GM10248 (cell line): ENCODE data around the gene VASN.
A peak's percentile ranks its signal among the peaks of the same experiment; 100 is the strongest.

ENCODE experiments used
- CTCF ChIA-PET: fragments of 300-600 bp; sonication (Branson Sonifier 250); formaldehyde crosslinking; extraction: SDS; loops from one replicate; lab custom pipeline; 2021; ENCODE audit warnings: antibody characterized with exemption; lab: Yijun Ruan, JAX
- POLR2A ChIA-PET: fragments of 350-650 bp; sonication (Branson Sonifier 250); formaldehyde crosslinking; extraction: SDS; loops from one replicate; lab custom pipeline; 2020; ENCODE audit warnings: antibody characterized with exemption; lab: Yijun Ruan, JAX
- DNase-seq: peaks from one replicate; pipeline ENCODE4 v3.0.0; 2012; ENCODE audit errors: extremely low spot score
- TF ChIP-seq, protein P1 (sequence below): IDR thresholded peaks from 2 replicates; pipeline ENCODE4 v1.5.1; 2012; ENCODE audit warnings: mild to moderate bottlenecking, low read depth; ENCODE audit errors: extremely low read depth, missing control alignments, control extremely low read depth

Gene VASN

DNA sequence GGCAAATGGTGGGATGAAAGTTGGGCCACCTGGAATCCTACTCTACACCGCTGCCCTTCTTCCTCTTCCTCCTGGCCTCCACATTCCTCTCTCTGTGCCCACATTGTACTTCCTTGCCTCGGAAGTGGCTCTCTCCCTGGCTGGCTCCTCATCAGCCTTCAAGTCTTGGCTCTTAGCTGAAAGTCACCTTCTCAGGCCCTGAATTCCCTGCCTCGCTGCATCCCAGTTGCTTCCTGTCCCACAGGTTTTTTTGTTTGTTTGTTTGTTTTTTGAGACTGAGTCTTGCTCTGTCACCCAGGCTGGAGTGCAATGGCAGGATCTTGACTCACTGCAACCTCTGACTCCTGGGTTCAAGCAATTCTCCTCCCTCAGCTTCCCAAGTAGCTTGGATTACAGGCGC, 18.0 kb upstream of the VASN start:
- TF ChIP-seq, protein P1, sequence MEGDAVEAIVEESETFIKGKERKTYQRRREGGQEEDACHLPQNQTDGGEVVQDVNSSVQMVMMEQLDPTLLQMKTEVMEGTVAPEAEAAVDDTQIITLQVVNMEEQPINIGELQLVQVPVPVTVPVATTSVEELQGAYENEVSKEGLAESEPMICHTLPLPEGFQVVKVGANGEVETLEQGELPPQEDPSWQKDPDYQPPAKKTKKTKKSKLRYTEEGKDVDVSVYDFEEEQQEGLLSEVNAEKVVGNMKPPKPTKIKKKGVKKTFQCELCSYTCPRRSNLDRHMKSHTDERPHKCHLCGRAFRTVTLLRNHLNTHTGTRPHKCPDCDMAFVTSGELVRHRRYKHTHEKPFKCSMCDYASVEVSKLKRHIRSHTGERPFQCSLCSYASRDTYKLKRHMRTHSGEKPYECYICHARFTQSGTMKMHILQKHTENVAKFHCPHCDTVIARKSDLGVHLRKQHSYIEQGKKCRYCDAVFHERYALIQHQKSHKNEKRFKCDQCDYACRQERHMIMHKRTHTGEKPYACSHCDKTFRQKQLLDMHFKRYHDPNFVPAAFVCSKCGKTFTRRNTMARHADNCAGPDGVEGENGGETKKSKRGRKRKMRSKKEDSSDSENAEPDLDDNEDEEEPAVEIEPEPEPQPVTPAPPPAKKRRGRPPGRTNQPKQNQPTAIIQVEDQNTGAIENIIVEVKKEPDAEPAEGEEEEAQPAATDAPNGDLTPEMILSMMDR: no peak
- no peak for DNase-seq
- CTCF ChIA-PET: interaction anchor here (1.3 to 1.4 kb wide), 2 partner anchors 10 to 50 kb away, joined by 3 read pairs; no protein-coding TSS in a partner anchor

DNA sequence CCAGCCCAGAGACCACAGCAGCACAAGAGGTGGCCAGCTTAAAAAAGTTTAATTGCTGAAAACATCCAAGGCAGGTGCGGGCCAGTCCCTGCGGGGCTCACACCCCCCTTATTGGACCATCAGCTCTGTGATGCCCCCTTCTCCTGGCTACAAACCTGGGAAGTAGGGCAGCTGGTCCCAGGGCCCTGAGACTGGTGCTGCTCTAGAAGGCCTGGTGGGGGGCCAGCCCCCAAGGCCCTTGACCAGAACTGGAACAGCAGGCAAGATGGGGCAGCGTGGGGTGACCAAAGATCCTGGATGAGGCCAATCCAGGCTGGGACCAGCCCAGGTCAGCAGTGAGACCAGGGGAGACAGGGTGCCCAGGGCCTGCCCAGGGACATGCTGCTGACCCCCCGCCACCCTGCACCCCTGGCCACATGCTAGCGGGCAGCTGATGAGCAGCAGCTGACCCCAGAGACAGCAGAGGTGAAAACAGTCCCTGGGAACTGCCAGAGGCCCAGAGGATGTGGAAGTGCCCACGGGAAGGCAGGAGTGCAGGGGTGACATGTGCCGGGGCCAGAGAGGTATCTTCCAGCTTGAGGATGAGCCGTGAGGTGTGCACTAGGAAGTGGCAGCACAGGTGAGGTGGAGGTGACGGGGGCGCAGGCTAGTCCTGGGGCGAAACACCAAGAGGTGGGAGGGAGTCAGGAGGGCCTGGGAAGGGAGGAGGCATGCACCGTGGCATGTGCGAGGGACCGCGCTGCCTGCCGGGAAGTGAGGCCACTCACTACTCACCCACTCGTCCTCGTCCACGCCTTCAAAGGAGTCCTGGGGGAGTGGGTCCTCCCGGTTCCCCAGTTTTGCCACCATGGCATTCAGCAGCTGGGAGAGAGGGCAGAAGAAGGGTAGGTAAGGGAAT, 16.9 kb upstream of the VASN start:
- CTCF ChIA-PET: interaction anchor here (0.6 to 1.4 kb wide), 3 partner anchors 25 to 49 kb away, joined by 3 read pairs; no protein-coding TSS in a partner anchor
- TF ChIP-seq, protein P1: no peak
- no peak for DNase-seq
- POLR2A ChIA-PET: no interaction called here

More for the DNA sequence above, 18.0 kb upstream of the VASN start:
- POLR2A ChIA-PET: no interaction called here

DNA sequence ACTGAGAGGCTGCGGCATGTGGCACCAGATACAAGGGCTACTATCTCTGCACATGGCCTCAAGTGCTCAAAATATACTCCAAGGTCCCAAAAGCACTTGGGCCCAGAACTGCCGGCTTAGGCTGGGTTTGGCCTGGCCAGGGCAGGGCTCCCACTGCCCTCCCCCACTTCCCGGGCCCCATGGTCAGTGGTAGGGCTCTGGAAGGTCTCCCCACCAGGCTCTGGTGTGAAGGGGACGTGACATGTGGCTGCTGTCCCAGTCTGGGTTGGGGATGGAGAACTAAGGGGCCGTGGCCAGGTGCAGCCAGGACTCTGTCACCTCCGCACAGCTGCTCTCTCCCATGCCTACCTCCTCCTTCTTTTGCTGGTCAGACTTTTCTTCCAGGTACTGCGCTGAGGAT, 14.8 kb upstream of the VASN start:
- ChIA-PET POLR2A (no interaction called here), CTCF (interaction anchor here (1.7 kb wide), 1 partner anchor 45 kb away, joined by 4 read pairs; no protein-coding TSS in a partner anchor)
- DNase-seq: no peak
- TF ChIP-seq, protein P1: no peak

DNA sequence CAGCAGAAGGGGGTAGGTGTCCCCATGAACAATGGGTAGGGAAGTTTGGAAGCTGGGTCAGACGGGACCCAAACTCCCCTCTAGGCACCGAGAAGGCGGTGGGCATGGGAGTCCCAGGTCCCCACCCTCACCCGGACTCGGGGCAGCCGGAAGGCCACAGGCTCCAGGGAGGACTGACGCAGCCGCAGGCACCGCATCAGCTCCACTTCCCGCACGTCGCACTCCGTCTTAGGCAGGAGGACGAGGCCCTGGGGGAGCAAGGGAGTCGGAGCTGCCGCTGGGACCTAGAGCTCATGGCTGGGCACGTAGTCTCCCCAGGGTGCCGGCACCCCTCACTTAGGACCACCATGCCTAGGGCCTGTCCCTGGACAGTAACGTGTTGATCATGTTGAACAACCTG, 13.4 kb upstream of the VASN start:
- TF ChIP-seq, protein P1: no peak
- ChIA-PET POLR2A (no interaction called here), CTCF (interaction anchor here (0.7 to 5.2 kb wide), 11 partner anchors 8 to 70 kb away, joined by 3 to 64 read pairs (median 4); no protein-coding TSS in a partner anchor)
- DNase-seq: no peak

DNA sequence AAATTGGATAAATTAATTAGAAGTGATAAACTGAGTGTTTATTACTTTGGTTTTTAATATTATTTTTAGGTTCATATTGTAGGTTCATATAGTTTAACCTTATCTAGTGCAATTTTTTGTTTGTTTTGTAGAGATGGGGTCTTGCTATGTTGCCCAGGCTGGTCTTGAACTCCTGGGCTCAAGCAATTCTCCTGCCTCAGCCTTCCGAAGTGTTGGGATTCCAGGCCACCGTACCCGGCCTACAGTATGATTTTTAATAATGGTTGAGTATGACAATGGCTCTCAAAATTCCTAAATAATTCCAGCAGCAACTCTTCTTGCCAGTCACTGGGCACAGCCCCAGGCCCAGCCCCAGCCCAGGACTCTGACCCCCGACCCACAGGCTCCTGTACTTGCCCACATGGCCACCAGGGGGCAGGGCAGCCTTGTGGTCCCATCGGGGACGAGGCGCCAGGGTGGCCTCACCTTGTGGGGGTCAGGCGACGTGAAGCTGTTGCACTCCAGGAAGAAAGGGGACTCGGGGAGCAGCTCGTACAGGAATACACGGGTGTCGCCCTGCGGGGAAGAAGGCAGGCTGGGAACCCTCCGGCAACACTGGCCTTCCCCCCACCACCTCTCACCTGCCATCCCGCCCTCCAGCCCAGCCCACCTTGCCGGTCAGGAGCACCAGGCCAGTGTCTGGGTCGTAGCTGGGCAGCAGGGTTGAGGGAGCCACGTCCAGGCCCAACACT, 12.7 kb upstream of the VASN start:
- TF ChIP-seq, protein P1: peak; percentile 80
- ChIA-PET CTCF (interaction anchor here (0.7 to 5.2 kb wide), 18 partner anchors 9 to 189 kb away, joined by 3 to 64 read pairs (median 4); no protein-coding TSS in a partner anchor), POLR2A (no interaction called here)
- DNase-seq: peak; percentile 78

DNA sequence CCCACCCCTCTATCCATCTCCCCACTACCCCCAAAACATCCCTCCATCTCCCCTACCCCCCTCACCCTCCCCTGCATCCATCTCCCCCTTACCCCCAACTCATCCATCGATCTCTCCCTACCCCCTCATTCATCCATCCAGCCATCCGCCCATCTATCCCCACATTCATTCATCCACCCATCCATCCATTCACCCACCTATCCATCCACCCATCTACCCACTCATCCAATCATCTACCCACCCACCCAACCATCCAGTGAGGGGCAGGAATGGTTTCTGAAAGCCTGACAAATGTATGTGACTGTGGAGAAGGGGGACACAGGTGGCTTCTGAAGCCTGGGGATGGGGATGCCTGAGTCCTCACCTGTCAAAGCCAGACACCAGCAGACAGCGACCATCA, 11.7 kb upstream of the VASN start:
- DNase-seq: no peak
- POLR2A ChIA-PET: no interaction called here
- CTCF ChIA-PET: interaction anchor here (0.8 to 5.2 kb wide), 13 partner anchors 9 to 188 kb away, joined by 3 to 64 read pairs (median 5); partner anchors contain the start of gene PAM16
- TF ChIP-seq, protein P1: no peak
